Thyroid gland (tissue), 4 donors: Measurements from ENCODE around the gene SMIM22. TPM values are rescaled to one million over a fixed set of nuclear protein-coding genes. Genes with fewer than 3 reads are reported as not detected.

Experiments
- DNase-seq, 2 donors: peaks; one replicate each; pipeline ENCODE4 v3.0.0-alpha.2; 2019
- H3K27ac ChIP-seq, 3 donors: fragments of 200-600 bp; sonication (generic); 1 replicate in 2 of 3; 2 replicates in 1 of 3; pipeline ENCODE4 v1.5.1; 2016 to 2019; ENCODE audit warnings: mild to moderate bottlenecking in 1 of 3, moderate library complexity in 1 of 3
- H3K27me3 ChIP-seq: fragments of 200-600 bp; sonication (generic); one replicate; pipeline ENCODE4 v1.5.1; 2019
- H3K36me3 ChIP-seq, 2 donors: fragments of 200-600 bp; sonication (generic); one replicate each; pipeline ENCODE4 v1.5.1; 2016 to 2019
- H3K4me1 ChIP-seq, 2 donors: fragments of 200-600 bp; sonication (generic); one replicate each; pipeline ENCODE4 v1.5.1; 2017 to 2019
- H3K4me3 ChIP-seq, 3 donors: fragments of 200-600 bp; sonication (generic); replicated peaks in 1 of 3; 1 replicate in 2 of 3; 2 replicates in 1 of 3; pipeline ENCODE4 v1.5.1; 2016; ENCODE audit warnings: mild to moderate bottlenecking in 1 of 3
- H3K9me3 ChIP-seq: fragments of 200-600 bp; sonication (generic); one replicate; pipeline ENCODE4 v1.5.1; 2017
- POLR2A ChIP-seq, 2 donors: fragments of 450-650 bp; IDR thresholded peaks; one replicate each; pipeline ENCODE4 v1.6.1; 2017; ENCODE audit warnings: antibody characterized with exemption in 2 of 2, mild to moderate bottlenecking in 2 of 2, moderate library complexity in 1 of 2
- WGBS, 2 donors: methylation state at CpG; one replicate each; pipeline ENCODE4 v1.1.5; 2017; 5-methylcytosine and 5-hydroxymethylcytosine counted together
- intact Hi-C: fragments of 100-400 bp; cut with DNase I; formaldehyde crosslinking; loops from one replicate; pipeline ENCODE4 v1.15.1; 2023
- total RNA-seq, 4 donors: library from RNA; depleted of rRNA; stranded (reverse); fragments of >200 nt; gene quantifications; one replicate each; pipeline ENCODE4 v1.2.3, GENCODE V29; 2016
- TF ChIP-seq, protein P1 (sequence below), 6 experiments: fragments of 200-600 bp in 3 of 6; fragments of 450-650 bp in 3 of 6; sonication (generic) in 3 of 6; IDR thresholded peaks; one replicate each; pipeline ENCODE4 v1.5.1; 2016 to 2019; ENCODE audit warnings: antibody characterized with exemption in 6 of 6, mild to moderate bottlenecking in 2 of 6, inconsistent platforms in 1 of 6, moderate library complexity in 1 of 6

Gene SMIM22
- total RNA-seq, 4 donors from 2014 or later = not detected

DNA sequence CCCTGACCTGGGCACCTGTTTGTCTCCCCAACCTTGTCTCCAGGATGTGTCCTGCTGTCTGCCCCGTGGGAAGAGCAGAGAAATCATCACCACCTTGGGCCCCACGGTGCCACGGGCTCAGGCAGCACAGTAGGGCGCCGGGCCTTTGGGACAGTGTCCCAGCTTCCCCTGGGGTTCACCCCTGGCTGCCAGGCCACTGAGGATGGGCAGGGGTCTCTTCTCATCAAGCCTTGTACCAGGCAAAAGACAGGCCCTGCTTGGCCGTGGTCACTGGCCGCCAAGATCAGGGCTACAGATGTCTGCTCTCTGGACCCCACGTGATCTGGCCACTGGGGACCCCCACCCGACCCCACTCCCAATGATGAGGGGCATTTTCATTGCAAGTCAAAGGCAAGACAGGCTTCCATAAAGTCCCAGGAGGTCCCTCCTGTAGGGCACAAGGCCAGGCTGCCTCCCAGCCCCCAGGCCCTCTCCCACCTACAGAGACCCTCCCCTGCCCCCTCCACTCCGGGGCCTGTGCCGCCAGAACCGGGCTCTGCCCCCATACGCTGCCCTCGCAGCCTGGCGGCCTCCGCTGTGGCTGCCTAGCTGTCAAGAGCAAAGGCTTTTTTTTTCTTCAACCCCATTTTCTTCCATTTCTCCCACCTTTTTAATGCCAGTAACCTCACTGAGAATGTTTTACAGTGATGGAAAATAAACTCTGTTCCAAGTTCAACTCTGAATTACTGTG, 46.3 kb upstream of the SMIM22 start:
- no peaks in the 10 kb centered on the region for H3K9me3 ChIP-seq

DNA sequence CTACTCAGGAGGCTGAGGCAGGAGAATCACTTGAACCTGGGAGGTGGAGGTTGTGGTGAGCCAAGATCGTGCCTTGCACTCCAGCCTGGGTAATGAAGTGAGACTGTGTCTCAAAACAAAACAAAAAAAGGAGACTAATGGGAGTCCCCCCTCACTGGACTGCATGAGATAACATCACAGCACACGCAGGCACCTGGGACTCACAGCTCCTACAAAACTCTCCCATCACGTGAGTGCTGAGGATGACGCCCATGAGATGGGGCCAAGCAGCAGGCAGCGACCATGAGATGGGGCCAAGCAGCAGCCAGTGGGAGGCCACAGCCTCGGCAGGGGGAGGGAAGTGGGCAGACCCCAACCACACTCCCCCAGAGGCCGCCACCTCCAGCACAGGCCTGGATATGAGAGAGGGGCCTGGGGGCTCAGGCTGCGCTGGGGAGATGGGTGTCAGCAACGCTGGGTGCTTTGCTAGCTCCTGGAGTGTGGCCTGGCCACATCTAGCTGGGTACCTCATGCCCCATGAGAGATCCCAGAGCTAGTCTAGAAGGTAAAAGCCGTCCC, 45.4 kb upstream of the SMIM22 start:
- TF ChIP-seq, protein P1, sequence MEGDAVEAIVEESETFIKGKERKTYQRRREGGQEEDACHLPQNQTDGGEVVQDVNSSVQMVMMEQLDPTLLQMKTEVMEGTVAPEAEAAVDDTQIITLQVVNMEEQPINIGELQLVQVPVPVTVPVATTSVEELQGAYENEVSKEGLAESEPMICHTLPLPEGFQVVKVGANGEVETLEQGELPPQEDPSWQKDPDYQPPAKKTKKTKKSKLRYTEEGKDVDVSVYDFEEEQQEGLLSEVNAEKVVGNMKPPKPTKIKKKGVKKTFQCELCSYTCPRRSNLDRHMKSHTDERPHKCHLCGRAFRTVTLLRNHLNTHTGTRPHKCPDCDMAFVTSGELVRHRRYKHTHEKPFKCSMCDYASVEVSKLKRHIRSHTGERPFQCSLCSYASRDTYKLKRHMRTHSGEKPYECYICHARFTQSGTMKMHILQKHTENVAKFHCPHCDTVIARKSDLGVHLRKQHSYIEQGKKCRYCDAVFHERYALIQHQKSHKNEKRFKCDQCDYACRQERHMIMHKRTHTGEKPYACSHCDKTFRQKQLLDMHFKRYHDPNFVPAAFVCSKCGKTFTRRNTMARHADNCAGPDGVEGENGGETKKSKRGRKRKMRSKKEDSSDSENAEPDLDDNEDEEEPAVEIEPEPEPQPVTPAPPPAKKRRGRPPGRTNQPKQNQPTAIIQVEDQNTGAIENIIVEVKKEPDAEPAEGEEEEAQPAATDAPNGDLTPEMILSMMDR (IDR thresholded peaks at IDR 0.05) = no peak
- no peak for TF ChIP-seq POLR2A (IDR thresholded peaks at IDR 0.05)
- Histone ChIP-seq H3K4me1 (peaks cover 13 to 16% of the 10 kb centered on the region in 2 donors), H3K4me3 (no peak overlapping the region), H3K36me3 (peaks cover 17 to 22% of the 10 kb centered on the region in 2 donors), H3K27me3 (no peaks in the 10 kb centered on the region), H3K9me3 (no peaks in the 10 kb centered on the region), H3K27ac (no peak overlapping the region)
- DNase-seq = no peak
- intact Hi-C loops = no loop called here
- WGBS, 2 donors = 86 to 89% methylated on average over 10 of the region's 10 CpGs

More for the DNA sequence above, 46.3 kb upstream of the SMIM22 start:
- no peak for TF ChIP-seq POLR2A (IDR thresholded peaks at IDR 0.05)
- TF ChIP-seq, protein P1 (IDR thresholded peaks at IDR 0.05) = no peak
- Histone ChIP-seq H3K27me3 (no peaks in the 10 kb centered on the region), H3K4me3 (no peak overlapping the region), H3K27ac (no peak overlapping the region), H3K36me3 (peaks cover 15 to 22% of the 10 kb centered on the region in 2 donors), H3K4me1 (peaks cover 13 to 16% of the 10 kb centered on the region in 2 donors)
- no peak for DNase-seq
- 84 to 93% methylated on average over 9 to 14 of the region's 16 CpGs for WGBS, 2 donors
- intact Hi-C loops = no loop called here

DNA sequence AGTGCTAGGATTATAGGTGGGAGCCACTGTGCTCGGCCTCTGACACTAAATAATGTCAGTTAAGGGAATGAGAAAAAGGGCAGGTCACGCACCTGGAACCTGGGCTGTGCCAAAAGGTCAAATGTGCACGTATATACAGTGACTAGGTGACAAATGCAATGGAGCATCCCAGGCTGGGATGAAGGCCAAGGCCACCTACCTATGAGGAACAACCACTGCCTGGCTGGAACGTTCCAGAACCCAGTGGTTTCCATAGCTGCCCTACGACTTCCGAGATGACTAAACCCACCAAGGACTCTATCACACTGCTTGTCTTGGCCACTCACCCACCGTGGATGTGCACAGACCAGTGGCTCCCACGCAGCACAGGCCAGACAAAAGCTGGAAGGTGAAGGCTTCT, 44.3 kb upstream of the SMIM22 start:
- TF ChIP-seq, protein P1 (IDR thresholded peaks at IDR 0.05) = no peak
- no peak for TF ChIP-seq POLR2A (IDR thresholded peaks at IDR 0.05)
- intact Hi-C loops = no loop called here
- H3K9me3 ChIP-seq = no peaks in the 10 kb centered on the region
- H3K27ac ChIP-seq = no peak overlapping the region
- H3K4me3 ChIP-seq = no peak overlapping the region
- H3K36me3 ChIP-seq = peaks cover 19 to 22% of the 10 kb centered on the region in 2 donors
- no peaks in the 10 kb centered on the region for H3K27me3 ChIP-seq
- WGBS, 2 donors = 69 to 87% methylated on average over 8 of the region's 8 CpGs
- no peak for DNase-seq
- peaks cover 13 to 16% of the 10 kb centered on the region in 2 donors for H3K4me1 ChIP-seq

DNA sequence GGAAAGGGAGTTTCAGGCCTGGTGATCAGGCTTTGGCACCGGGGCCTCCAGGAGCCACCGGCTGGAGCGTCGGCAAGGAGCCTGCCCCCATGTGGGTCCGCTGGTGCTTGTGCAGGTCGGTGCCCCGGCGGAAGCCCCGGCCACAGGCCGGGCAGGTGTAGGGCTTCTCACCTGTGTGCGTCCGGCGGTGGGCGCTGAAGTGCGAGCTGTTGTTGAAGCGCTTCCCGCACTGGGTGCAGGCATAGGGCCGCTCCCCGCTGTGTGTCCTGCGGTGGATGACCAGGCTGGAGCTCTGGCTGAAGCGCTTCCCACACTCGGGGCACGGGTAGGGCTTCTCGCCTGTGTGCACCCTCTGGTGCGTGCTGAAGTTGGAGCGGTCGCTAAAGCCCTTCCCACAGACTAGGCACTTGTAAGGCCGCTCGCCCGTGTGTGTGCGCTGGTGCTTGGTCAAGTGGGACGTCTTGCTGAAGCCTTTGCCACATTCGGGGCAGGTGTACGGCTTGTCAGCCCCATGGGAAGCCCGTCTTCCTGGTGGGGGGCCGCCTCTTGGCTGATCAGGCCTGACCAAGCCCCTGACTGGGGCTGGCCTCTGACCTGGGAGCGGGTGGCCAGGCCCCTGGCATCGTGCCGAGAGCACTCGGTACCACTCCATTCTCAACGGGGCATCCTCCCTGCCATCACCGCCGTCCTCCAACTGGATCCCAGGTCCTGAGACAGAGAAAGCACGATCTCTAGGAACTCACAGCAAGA, 42.6 kb upstream of the SMIM22 start:
- Histone ChIP-seq H3K4me1 (peaks cover 13 to 16% of the 10 kb centered on the region in 2 donors), H3K36me3 (peaks cover 22% of the 10 kb centered on the region in 2 donors), H3K9me3 (no peaks in the 10 kb centered on the region), H3K4me3 (no peak overlapping the region), H3K27ac (peak overlapping the region; percentile 24 to 51 (median 26)), H3K27me3 (no peaks in the 10 kb centered on the region)
- WGBS, 2 donors = 55 to 73% methylated on average over 18 of the region's 44 CpGs
- DNase-seq = peak; percentile 94 to 95
- no peak for TF ChIP-seq POLR2A (IDR thresholded peaks at IDR 0.05)
- TF ChIP-seq, protein P1 (IDR thresholded peaks at IDR 0.05) = no peak
- intact Hi-C loops = no loop called here
